ENCODE data around the gene CDH4.

CDH4 gene

DNA sequence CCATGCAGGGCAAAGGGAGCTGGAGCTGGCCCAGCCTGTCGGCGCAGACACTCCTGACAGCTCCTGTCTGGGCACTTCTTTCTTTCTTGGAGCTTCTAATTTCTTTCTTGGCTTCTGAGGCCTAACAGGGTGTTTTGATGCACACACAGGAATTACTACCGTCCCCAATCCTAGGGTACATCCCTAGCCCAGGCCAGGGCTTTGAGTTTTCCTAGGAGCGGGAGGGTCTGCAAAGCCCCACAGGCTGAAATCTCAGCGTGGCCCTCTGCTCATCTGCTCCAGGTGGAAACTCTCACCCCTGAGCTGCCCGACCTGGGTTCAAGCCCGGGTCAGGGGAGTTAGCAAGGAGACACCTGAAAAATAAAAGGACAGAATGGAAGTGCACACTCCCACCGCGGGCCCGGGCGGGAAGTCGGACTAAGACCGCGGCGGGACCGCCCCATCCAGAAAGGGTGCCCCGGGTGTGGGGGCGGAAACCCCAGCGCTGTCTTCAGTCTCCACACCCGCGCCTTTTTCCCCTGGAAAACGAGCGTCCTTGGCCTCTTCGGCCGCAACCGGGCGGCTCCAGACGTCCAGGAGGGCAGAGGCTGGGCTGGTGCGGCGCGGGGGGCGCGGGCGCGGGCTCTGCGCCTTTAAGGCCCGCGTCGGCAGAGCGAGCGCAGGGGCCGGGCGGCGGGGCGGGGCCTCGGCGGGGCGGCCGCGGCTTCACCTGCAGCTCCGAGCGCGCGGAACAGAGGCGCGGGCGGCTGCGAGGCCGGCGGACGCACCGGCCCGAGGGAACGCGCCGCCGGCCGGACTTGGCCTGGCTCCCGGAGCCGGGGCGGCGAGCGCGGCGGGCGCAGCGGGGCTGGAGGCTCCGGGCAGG is at the start of gene CDH4:
Gene CDH4, plus strand, starts transcription at position 733 of the 865 bp plus-strand sequence.
- no peak for DNase-seq (ENCODE audit: low spot score)

DNA sequence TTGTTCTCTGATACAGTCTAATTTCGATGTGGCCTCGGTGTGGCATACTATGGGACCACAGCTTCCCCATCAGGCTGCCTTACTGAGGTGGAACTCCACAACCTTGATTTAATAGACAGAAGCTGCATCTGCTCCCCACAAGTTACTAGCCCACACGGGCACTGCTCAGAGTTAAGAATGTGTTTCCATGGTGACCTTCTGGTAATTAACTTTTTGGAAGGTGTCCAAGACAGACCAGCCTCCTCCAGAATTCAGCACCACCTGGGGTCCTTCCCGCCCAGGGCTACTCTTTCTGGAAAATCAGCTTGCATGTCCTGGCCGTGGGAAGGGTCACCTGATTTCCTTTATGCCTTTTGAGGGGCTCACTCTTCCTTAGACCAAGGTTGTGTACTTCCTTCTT is 48.7 kb upstream of the CDH4 start:
- no peak for DNase-seq (ENCODE audit: low spot score)

DNA sequence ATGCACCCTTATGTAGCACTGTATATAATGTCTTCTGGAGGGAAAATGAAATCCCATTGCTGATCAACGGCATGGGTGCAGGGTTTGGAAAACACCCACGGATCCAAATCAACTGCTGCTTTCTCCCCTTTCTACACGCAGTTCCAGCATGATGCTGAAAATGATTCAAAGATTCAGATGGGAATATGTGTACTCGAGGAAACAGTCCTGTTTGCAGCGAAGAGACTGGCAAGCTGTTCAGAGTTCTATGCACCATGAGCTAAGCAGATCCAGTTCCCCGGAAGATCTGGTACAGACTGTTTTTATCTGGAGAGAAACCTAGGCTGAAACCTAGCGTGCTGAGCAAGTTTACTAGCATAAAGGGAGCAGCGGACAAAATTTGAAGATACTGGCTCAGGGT is 47.9 kb upstream of the CDH4 start:
- DNase-seq (ENCODE audit: low spot score), result no peak

DNA sequence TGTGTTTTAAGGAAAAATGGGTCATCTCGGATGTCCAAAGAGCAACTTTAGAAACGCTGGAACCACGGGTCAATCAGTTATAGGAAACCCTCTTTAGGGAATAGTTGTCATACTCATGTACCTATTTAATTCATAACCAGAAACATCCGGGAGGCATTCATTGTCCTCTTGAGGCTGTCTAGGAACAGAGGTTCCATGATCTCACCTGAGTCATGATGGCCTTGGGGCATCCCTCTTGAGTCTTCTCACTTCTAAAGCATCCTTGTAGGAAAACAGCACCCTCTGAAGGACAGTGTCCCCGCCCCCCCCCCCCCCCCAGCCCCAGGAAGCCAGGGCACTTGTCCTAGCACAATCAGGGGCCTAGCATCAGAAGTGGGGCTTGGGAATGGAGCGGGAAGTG is 46.3 kb upstream of the CDH4 start:
- no peak for DNase-seq (ENCODE audit: low spot score)

DNA sequence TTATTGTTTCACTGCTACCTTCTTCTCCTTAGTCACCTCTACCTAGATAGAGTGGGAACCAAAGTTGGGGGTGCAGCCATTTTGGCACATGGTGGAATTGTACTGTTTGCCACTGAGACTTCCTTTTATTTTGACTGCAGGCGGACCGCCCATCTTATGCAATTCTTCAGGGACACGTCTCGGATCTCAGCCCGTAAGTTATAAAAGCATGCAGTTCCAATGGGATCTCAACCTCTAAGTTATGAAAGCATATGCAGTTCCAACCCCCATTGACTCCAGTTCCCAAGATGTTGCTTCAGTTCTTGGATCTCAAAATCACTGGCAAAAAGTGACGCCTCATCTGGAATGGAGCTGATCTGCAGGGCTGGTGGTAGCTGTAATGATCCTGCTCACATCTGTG is 41.2 kb upstream of the CDH4 start:
- no peak for DNase-seq (ENCODE audit: low spot score)

DNA sequence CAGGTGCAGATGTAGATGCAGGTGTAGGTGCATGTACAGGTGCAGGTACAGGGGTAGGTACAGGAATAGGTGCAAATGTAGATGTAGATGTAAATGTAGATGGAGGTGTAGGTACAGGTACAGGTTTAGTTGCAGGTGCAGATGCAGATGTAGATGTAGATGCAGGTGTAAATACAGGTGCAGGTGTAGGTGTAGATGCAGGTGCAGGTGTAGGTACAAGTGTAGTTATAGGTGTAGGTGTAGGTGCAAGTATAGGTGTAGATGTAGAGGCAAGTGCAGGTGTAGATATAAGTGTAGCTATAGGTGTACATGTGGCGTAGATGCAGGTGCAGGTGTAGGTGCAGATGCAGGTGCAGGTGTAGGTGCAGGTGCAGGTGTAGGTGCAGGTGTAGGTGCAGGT is 34.2 kb upstream of the CDH4 start:
- DNase-seq (ENCODE audit: low spot score), result no peak

DNA sequence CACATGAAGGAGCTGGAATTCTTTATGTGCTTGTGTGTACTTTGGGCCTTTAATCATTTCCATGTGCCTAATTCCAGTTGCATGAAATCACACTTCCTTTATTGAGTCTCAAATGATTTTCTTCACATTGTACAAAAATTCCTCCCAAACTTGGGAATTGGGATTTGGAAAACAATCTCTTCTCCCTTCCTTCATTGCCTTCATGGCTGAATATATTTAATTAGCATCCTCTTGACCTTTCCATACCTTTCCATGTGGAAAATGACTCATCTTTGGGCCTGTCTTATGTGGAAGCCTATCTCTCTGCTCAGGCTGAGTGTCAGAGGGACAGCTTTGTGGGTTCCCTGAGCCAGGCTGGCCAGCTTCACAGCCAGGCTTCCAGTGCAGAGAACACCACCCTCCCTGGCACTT is 33.0 kb upstream of the CDH4 start:
- DNase-seq (ENCODE audit: low spot score), result no peak

DNA sequence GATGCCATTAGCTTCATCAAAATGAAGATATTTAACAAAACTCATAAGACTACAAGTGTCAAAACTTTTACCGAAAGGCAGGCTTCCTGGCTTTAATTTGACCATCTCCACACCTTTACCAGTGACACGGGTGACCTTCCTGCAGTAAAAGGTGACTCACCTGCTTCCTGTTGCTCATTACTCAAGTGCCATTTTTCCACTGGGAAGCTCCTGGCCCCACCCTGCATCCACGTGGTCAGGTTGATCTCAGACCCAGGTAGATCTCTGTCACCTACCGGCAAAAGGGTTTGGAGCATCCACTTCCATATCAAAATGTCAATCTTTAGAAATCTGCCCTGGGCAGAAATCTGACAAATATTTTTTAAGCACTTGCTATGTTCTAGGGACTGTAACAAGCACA is 31.9 kb upstream of the CDH4 start:
- DNase-seq (ENCODE audit: low spot score), result no peak

DNA sequence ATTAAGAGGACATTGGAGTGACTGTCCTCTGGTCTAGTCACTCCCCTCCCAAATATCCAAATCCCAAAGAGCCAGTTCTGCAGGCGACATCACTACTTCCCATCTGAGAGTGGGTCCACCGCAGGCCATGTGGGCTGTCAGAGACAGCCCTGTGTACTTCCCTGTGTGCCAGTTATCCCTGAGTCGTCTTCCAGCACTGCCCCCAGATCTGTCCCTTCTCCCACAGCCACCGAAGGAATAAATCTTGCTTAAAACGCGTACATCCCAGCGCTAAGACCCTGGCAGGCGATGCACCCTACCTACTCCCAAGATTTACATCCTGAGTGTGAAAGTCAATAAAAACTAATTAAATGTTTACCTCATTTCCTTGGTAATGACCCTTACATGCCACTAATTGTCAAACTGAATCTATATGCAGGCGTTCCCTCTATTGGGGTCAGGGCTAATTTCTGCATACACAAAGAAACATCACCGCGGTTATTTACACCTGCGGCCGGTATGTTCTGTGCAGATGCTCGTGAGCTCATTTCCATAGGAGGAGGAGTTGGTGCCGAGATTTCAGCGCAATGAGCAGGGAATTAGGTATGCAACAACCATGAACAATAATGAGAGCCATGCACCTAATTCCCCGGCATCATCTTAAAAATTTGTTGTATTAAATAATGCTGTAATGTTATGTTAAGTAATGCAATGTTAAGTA is 31.3 kb upstream of the CDH4 start:
- DNase-seq (ENCODE audit: low spot score), result no peak

DNA sequence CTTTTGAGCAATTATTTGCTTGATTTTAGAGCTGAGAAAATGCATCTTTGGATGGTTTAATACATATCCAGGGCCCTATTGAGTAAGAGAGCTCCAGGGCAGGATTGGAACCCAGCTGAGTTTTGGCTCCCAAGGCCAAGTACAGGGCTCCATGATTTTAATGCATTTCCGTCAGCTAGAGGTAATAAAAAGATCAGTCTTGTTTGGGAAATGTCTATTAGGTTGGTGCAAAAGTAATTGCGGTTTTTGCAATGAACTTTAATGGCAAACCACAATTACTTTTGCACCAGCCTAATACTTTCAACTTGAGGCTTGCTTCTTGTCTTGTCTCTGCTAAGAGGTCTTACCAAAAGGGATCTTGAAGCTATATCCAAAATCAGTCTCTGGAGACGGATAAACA is 29.4 kb upstream of the CDH4 start:
- DNase-seq (ENCODE audit: low spot score), result no peak

DNA sequence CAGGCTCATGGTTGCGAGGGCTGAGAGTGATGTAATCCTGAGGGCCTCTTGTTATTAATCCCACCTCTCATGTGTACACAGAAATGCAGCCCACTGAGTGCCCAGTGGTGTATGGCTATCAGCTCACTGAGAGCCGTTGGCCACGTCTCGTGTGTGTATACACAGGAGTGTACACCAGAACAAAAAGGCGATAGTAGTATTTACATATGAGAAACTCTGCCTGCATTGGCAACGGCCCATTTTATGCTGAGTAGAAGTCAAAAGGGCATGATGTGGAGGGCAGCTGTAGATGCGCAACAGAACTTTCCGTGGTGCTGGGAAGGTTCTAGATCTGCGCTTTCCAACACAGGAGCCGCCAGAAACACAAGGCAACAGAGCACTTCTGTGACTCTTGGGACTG is 28.9 kb upstream of the CDH4 start:
- no peak for DNase-seq (ENCODE audit: low spot score)

DNA sequence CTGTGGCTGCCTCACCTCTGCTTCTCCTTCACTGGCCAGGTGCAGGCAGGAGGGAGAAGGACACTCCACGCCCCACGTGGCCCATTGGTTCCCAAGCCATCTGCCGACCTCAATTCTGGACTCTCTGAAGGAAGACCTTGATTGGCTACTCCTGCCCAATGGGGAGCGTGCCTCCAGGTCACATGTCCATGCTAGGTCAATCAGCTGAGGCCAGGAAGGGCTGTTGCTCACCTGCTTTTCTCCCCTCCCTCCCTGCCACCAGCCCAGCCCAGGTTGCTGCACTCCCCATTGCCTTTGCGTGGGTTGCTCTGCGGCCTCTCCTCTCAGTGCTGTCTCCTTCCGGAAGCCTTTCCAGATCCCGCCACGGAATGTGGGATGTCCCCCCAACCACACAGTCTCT is 21.9 kb upstream of the CDH4 start:
- DNase-seq (ENCODE audit: low spot score), result no peak

DNA sequence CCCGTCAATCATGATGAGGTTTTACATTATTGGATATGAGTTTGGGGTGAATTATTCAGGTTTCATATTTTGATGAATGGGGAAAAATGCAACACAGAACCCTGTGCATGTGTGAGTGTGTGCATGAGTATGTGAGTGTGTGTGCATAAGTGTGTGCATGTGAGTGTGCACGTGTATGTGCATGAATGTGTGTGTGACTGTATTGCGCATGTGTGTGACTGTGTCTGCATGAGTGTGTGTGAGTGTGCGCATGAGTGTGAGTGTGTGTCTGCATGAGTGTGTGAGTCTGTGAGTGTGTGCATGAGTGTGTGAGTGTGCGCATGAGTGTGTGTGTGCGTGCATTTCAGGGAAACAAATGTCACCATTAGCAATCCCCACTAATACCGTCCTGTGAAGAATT is 18.5 kb upstream of the CDH4 start:
- DNase-seq (ENCODE audit: low spot score), result no peak

DNA sequence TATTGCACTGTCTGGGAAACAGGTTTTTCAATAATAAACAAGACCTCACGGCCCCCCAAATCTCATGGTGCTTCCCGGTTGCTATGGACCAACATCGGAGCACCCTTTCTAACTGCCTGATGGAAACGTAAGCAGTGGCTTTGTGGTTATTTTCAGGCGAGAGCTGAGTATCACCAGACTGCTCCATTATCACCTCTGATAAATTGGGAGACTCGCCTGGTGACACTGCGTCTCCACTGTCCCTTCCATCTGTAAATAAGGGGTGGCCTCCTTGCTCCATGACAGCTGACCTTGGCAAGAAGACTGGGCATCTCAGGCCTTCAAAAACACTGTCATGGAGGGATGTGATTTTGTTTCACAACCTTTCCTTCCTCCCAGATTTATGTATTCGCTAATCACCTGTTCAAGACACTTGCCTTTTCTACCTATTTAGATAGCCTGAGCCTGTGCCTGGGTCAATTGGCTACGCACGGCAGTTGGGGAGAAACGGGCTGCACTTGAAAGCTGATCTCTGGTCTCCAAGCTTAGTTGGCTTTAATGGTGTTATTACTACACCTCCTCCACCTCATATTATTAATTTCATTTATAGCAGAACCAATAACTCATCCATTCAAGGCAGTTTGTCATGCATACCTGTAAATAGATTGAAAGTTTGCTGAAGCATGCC is 17.7 kb upstream of the CDH4 start:
- DNase-seq (ENCODE audit: low spot score), result no peak

DNA sequence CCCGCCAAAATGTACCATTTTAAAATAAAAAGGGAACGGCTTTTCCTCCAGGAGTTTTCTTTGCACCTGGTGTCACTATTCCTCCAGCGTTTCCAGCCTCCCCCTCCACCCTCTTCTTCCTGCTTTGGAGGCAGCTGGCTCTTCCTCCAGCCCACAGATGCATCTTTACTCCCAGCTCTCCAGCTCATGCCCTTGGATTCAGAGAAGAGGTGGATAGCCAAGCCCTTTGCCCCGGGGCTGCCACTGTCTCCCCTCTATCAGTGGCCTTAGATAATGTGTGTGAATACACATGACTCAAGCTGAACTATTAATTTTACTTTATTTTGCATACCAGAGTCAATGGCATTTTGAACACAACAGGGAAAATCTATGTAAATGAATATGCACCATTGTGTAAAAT is 15.3 kb upstream of the CDH4 start:
- no peak for DNase-seq (ENCODE audit: low spot score)

DNA sequence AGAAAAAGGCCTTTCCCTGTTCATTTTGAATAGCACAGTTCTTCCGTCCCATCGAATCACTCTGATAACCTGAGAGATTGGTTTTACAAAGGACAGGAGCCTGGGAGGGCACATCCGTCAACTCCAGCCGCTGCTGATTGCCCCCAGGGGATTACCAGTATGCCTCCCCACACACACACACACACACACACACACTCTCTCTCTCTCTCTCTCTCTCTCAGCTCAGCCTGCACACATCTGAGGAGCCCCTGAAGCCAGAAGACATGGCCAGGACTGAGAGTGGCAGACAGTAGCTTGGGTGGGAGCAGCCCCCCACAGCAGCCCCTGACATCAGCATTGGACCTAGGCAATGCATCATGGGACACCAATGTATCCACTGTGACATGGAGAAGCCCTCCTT is 13.2 kb upstream of the CDH4 start:
- DNase-seq (ENCODE audit: low spot score), result no peak

DNA sequence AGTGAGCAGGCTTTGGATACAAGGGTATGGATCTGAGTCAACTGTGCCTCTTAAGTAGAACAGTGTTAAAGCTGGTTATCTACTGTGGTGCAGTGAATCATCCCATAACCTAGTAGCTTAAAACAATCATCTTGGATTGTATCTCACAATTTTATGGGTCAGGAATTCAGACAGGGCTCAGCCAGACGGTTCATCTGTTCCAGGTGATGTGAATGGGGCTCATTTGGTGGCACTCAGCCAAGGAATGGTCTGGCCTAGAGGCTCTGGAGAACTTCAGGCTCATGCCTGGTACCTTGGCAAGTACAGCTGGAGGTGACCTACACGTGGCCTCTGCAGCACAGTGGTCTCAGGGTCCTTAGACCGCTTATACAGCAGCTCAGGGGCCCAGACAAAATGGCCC is 11.2 kb upstream of the CDH4 start:
- no peak for DNase-seq (ENCODE audit: low spot score)

DNA sequence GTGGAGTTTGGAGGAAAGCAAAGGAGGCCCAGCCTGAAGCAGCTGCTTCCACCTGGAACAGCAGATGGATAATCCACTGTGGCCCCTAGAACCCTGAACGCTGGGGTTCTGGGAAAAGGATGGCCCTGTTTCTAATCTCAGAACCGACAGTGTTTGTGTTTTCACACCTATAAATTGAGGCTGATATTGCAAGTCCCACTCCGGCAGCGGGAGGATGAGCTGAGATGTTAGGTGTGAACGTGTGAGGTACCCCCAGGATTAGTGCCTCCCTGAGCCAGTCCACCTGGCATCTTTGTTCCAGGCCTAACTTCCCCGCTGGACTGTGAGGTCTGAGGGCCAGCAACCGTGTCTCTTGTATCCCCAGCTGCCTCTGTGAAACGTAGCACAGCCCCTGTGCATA is 7.8 kb upstream of the CDH4 start:
- DNase-seq (ENCODE audit: low spot score), result no peak

DNA sequence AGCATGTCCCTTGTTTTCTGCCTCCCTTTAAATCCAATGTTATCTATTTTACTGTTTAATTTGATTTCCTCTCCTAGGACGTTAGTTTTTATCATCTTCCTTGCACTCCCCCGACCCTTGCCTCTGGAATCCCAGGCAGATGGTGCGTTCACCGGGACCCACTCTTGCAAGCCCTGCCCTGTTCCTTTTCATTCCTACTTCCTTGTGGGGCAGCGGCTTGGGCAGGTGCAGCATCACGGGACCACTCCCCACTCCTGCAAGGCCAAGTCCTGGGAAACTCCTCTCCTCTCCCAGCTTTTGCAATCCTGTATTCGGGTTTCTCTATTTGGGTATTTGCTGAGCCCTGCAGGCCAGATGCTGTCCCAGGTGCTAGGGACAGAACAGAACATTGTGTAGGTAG is 5.8 kb upstream of the CDH4 start:
- no peak for DNase-seq (ENCODE audit: low spot score)

DNA sequence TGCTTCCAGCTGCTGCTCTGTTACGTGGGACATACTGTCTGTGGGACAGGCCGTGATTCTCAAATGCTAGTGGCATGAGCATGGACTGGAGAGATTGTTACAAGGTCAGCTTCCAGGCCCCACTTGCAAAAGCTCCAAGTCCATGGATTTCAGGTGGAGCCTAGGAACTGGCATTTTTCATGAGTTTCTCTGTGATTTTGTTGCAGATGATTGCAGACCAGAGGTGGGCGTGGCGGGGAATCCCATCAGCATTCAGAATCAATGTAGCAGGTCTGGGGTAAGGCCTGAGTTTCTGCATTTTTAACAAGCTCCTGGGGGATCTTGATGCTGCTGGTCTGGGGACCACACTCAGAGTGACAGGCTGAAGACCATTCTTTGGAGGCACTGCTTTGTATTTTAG is 2.4 kb upstream of the CDH4 start:
- no peak for DNase-seq (ENCODE audit: low spot score)

DNA sequence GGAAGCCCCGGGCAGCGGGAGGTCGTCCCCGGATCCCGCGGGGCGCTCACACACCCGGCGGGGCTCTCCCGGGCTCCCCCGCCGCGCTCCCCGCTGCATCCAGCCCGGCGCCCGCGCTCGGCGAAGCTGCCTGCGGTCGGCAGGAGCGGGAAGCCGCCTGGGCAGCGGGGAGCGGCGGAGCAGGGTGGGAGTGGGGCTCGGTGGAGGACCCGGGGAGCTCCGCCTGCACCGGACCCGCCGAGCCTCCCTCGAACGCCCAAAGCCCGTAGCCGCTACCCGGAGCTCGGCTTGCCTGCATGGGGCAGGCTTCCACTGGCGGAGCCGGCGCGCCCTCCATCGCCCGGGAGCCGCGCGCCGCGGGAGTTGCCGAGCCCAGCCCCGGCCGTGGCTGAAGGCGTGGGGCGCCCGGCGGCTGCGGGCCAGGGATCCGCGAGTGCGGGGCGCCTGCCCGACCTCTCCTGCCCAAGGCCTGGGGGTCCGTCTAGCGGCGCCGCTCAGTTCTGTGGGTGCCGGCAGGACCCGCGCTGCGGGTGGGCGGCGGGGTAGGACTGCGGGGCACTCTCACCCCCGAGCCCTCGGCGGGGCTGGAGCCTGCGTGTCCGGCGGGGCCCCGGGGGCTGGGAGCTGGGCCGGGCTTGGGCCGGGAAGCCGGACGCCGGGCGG is 671 bp downstream of the CDH4 start:
- DNase-seq (ENCODE audit: low spot score), result no peak

DNA sequence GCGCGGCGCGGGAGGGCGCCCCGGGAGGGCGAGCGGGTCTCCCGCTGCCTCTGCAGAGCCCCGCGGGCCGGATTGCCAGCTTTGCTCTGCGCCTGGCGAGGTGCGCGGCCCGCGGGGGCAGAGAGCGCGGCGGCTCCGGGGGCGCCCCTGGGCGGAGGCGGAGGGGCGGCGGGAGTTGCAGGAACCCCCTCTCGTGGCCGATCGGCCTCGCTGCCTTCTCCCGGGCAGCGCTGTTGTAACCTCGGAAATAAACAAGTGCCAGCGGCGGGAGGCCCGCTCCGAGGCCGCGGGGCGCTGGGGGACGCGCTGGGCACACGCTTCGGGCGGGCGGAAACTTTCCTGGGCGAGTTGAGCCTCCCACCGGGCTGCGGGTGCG is 1.2 kb downstream of the CDH4 start:
- no peak for DNase-seq (ENCODE audit: low spot score)
